GM21447 (cell line): ENCODE results near the gene KRTAP13-3.

Source experiments
- ATAC-seq: cut with Tn5 transposase; IDR thresholded peaks from one replicate; pipeline ENCODE4 v1.9.1; 2021; ENCODE audit not compliant: unreplicated experiment

KRTAP13-3 gene, protein sequence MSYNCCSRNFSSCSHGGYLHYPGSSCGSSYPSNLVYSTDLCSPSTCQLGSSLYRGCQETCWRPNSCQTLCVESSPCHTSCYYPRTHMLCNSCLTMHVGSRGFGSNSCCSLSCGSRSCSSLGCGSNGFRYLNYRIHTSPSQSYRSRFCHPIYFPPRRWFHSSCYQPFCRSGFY

GRCh38 chr21:30425826-30426225 lies at the start of gene KRTAP13-3:
KRTAP13-3 (minus strand) TSS chr21:30425926; CDS start chr21:30425912, 14 bp downstream.
- no peak for ATAC-seq

DNA sequence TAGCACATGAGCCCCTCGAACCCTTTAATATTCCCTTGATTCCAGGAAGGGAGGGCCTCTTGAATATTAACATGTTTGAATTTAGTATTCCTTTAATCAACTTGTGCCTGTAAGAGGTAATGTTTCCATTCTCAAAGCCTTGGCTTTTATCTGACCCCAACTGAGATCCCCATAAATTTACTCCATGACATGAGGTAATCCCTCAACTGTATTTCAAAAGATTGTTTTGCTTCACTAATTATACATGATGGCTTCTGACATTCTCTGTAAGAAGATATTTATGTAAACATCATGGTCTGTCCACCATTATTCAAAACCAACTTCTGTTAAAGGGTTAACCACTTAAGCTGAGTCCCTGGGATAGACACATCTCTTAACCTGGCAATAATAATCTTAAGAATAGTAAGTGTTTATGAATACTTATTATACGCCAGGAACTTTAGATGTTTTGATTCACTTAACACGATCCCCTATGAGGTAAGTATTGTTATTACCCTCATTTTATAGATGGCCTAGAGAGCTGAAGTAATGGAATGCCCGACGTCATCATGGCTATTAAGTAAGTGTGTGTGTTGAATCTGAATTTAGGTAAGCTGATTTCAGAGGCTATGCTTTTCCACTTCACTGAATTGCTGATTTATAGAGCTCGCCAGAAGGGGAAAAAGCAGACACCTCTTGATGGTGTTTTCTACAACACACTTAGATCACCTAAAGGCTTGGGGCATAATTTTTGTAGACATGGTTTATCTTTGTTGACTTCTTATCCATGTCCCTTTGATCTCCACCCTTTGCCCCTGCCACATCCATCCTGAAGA lies 43.4 kb upstream of the KRTAP13-3 start:
- ATAC-seq, result no peak

DNA sequence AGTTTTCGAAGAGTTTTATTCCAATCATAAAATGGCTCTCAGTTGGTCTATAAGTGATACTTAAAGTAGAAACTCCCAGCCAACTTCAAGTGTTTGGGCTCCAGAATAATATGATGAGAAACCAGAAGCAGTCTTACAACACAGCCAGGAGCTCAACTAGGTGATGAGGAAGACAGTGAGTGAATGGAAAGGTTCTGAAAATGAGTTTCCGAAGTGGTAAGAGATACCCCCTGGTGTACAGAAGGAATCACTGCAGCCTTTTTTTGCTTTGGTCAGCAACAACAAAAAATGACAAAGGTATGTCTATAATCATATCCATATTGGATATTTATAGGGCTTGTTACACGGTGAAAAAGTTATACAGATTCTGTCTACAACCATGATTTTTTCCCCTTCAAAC lies 38.0 kb upstream of the KRTAP13-3 start:
- no peak for ATAC-seq

- no peak for ATAC-seq
These were observed 22.8 kb upstream of the KRTAP13-3 start for GRCh38 chr21:30448514-30448913.

GRCh38 chr21:30447056-30447455 lies 21.3 kb upstream of the KRTAP13-3 start:
- no peak for ATAC-seq

- ATAC-seq, result no peak
These were observed 18.5 kb upstream of the KRTAP13-3 start for GRCh38 chr21:30444204-30444603.

GRCh38 chr21:30443226-30443625 lies 17.5 kb upstream of the KRTAP13-3 start:
- ATAC-seq, result no peak

- no peak for ATAC-seq
These were observed 14.2 kb upstream of the KRTAP13-3 start, which contains the start of gene KRTAP15-1 for GRCh38 chr21:30439975-30440374. KRTAP15-1 (plus strand) TSS chr21:30440275; CDS start chr21:30440328, 53 bp downstream.

- no peak for ATAC-seq
These were observed 11.4 kb upstream of the KRTAP13-3 start for GRCh38 chr21:30437010-30437565.

- no peak for ATAC-seq
These were observed 8.4 kb upstream of the KRTAP13-3 start for GRCh38 chr21:30434033-30434631.

GRCh38 chr21:30430170-30430655 lies 4.5 kb upstream of the KRTAP13-3 start, which contains the start of gene KRTAP13-4:
KRTAP13-4 (plus strand) TSS chr21:30430220; CDS start chr21:30430276, 56 bp downstream.
- ATAC-seq, result no peak

DNA sequence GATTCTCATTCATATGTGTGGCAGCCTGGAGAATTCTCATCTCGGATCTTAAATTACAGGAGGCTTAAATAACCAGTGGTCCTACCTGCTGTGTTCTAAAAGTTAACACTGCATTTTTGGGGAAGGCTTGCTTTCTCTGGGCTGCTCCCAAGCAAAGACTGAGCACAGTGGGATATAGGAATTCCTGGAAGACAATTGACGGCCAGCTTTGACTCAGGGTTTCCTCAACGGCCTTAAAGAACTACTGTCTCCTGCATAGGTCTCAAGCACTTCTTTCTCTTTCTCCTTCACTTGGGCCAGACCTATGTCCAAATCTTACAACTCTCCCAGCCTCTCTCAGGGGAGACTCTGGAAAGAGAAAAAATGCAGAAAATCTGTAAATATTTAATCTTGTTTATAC lies 1.0 kb upstream of the KRTAP13-3 start:
- ATAC-seq, result no peak

DNA sequence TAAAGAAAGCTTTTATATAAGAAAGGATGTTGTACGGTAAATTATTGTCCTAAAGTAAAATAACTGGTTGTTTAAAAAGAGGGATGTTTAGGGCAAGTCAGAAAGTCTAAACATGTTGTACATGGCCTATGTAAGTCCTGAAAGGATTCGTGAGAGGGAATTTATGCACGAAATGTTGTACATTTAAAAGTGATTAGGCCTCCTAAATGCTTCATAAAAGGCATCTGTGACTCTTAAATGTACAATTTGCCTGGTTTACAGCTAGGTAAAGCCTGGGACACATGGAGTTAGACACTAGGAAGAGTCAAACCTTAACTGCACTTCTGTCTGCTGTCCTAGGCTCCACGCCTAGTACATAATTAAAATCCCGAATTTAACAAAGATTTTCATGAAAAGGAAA lies 9.7 kb downstream of the KRTAP13-3 start:
- no peak for ATAC-seq

DNA sequence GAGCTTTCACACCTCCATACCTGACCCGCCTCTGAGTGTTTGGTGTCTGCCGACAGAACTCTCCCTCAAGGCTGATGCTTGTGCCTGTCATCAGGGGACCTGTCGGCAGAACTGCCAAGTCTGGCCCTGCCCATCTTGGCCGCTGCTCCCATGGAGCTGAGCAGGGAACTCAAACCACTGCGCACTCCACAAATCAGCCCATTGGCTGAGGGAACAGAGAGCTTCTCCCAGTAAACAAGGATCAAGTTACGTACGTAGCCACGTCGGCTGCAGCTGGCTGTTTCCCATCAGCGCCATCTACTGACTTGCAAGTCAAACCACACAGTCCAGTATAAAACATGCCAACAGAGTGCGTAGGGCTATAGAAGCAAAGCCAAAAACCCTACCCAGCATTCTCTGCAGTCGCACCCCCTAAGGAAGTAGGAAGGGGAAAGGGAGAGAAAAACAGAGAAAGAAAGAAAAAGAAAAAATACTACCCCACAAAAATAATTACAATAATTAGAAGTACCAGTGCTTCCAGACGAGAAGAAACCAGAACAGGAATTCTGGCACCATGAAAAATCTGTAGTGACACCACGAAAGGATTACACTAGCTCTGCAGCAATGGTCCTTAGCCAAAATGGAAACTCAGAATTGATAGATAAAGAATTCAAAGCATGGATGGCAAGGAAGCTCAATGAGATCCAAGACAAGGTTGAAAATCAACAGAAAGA lies 16.8 kb downstream of the KRTAP13-3 start:
- no peak for ATAC-seq

- no peak for ATAC-seq
These were observed 30.0 kb downstream of the KRTAP13-3 start, which contains the start of gene KRTAP13-1 for GRCh38 chr21:30395731-30396130. KRTAP13-1 (plus strand) TSS chr21:30396031; CDS start chr21:30396087, 56 bp downstream.

GRCh38 chr21:30391492-30392025 lies 34.2 kb downstream of the KRTAP13-3 start:
- ATAC-seq, result no peak

DNA sequence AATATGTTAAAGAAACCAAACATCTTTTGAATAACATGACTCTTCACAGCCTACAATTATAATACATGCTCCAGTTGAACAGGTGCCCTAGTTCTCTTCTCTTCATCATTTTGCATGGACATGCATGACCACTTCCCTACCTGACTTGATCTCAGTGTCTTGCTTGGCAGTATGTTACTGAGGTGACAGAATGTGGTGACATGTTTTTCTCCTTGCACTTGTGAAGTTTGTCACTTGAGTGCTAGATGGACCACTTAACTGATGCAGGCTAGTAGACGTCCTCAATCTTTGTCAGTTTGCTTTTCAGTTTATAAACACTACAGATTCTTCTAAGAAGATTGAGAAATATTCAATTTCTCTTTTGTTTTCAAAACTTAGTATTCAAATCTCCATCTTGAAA lies 43.5 kb downstream of the KRTAP13-3 start:
- no peak for ATAC-seq
